Measurements from ENCODE around the gene SLMAP.

DNA sequence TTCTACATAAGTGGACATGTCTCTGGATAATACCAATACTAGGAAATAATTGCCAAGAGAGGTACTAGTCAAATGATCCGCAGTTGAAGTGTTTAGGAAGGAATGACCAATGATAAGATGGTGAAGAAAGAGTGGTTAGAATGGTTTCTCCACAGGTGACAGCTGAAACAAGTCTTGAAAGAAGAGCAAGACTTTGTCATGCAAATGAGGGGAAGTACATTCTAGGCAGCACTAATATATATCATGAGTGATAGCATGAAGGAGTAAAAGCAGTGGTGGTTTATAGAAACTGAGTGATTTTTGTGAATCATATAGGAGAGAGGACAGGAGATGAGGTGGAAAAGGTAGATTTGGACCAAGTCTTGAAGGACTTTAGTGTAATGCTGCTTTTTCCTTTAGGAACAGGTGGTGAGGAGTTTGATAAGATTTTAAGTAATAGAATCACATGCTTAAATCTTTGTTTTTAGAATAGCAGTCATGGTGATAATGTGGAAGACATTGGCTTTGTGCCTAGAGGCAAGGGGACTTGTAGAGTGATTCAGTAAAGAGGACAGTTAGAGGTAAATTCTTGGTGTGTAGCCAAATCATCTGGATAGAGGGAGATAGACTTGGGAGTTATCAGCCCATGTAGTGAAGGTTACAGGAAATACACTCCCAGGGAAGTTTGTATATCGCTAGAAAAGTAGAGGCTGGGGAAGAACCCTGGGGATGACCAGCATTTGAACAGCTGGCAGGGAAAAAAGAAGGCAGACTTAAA, 31.9 kb downstream of the SLMAP start:
- TF ChIP-seq, protein P1, sequence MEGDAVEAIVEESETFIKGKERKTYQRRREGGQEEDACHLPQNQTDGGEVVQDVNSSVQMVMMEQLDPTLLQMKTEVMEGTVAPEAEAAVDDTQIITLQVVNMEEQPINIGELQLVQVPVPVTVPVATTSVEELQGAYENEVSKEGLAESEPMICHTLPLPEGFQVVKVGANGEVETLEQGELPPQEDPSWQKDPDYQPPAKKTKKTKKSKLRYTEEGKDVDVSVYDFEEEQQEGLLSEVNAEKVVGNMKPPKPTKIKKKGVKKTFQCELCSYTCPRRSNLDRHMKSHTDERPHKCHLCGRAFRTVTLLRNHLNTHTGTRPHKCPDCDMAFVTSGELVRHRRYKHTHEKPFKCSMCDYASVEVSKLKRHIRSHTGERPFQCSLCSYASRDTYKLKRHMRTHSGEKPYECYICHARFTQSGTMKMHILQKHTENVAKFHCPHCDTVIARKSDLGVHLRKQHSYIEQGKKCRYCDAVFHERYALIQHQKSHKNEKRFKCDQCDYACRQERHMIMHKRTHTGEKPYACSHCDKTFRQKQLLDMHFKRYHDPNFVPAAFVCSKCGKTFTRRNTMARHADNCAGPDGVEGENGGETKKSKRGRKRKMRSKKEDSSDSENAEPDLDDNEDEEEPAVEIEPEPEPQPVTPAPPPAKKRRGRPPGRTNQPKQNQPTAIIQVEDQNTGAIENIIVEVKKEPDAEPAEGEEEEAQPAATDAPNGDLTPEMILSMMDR (IDR thresholded peaks at IDR 0.05): no peak
- TF ChIP-seq POLR2A (IDR thresholded peaks at IDR 0.05): no peak
- no peak for TF ChIP-seq POLR2AphosphoS5 (IDR thresholded peaks at IDR 0.05)

Data from breast epithelium (tissue), 3 donors.